ENCODE results near the gene STRN. TPM values are rescaled to one million over a fixed set of nuclear protein-coding genes. Genes with fewer than 3 reads are reported as not detected.
"Not testable (repeated sequence)": the region's sequence is repeated elsewhere in the genome, so short reads cannot be mapped to it uniquely, and the experiment has no call there.

Gene STRN
- total RNA-seq, 1 experiment from 2014 or later: 34.1 TPM

GRCh38 chr2:36936526-36936925 lies 29.8 kb downstream of the STRN start:
- H2AFZ ChIP-seq (ENCODE audit: low read length); H3K9ac ChIP-seq (ENCODE audit: low read length); DNase-seq; H4K20me1 ChIP-seq (ENCODE audit: insufficient read depth, low read depth, low read length); H3K9me2 ChIP-seq (replicated peaks; ENCODE audit: insufficient read depth, low read length); H3K9me3 ChIP-seq (ENCODE audit: low read length); H3K27me3 ChIP-seq (ENCODE audit: low read length); H3K27ac ChIP-seq (ENCODE audit: low read length); H3K36me3 ChIP-seq (ENCODE audit: insufficient read depth, low read length); H3K4me1 ChIP-seq (ENCODE audit: low read length); H3K4me3 ChIP-seq (ENCODE audit: low read length); H3K4me2 ChIP-seq (ENCODE audit: low read depth, low read length, poor library complexity, severe bottlenecking): not testable (repeated sequence)
- H3K79me2 ChIP-seq (ENCODE audit: low read length): peaks cover 93% of the 10 kb centered on the region

DNA sequence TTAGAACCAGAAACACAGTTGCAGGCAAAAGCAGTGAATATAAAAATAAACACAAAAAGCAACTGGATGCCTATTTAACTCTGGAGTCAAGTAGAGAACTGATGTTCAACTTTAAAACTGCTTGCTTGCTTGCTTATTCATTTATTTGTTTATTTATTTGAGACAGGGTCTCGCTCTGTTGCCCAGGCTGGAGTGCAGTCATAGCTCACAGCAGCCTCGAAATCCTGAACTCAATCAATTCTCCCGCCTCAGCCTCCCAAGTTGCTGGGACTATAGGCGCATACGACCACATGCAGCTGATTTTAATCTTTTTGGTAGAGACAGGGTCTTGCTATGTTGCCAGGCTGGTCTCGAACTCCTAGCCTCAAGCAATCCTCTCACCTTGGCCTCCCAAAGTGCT lies 34.6 kb downstream of the STRN start:
- not testable (repeated sequence) for H3K9ac ChIP-seq (ENCODE audit: low read length); H3K27me3 ChIP-seq (ENCODE audit: low read length); H3K9me2 ChIP-seq (replicated peaks; ENCODE audit: insufficient read depth, low read length); H3K4me3 ChIP-seq (ENCODE audit: low read length); DNase-seq; H3K4me2 ChIP-seq (ENCODE audit: low read depth, low read length, poor library complexity, severe bottlenecking); H3K36me3 ChIP-seq (ENCODE audit: insufficient read depth, low read length); H3K9me3 ChIP-seq (ENCODE audit: low read length); H4K20me1 ChIP-seq (ENCODE audit: insufficient read depth, low read depth, low read length); H2AFZ ChIP-seq (ENCODE audit: low read length); H3K27ac ChIP-seq (ENCODE audit: low read length)
- peaks cover 77% of the 10 kb centered on the region for H3K79me2 ChIP-seq (ENCODE audit: low read length)
- H3K4me1 ChIP-seq (ENCODE audit: low read length): peaks cover 15% of the 10 kb centered on the region

- H3K4me2 ChIP-seq (ENCODE audit: low read depth, low read length, poor library complexity, severe bottlenecking); H3K4me3 ChIP-seq (ENCODE audit: low read length); H3K27me3 ChIP-seq (ENCODE audit: low read length); H3K27ac ChIP-seq (ENCODE audit: low read length); H2AFZ ChIP-seq (ENCODE audit: low read length); H3K9ac ChIP-seq (ENCODE audit: low read length); H3K36me3 ChIP-seq (ENCODE audit: insufficient read depth, low read length); DNase-seq; H3K9me2 ChIP-seq (replicated peaks; ENCODE audit: insufficient read depth, low read length); H4K20me1 ChIP-seq (ENCODE audit: insufficient read depth, low read depth, low read length); H3K9me3 ChIP-seq (ENCODE audit: low read length): not testable (repeated sequence)
- Histone ChIP-seq H3K79me2 (ENCODE audit: low read length) (peaks cover 77% of the 10 kb centered on the region), H3K4me1 (ENCODE audit: low read length) (peaks cover 20% of the 10 kb centered on the region)
Measured at GRCh38 chr2:36930787-36931410, 35.4 kb downstream of the STRN start.

GRCh38 chr2:36926175-36927132 lies 39.9 kb downstream of the STRN start:
- H3K27ac ChIP-seq (ENCODE audit: low read length); DNase-seq; H2AFZ ChIP-seq (ENCODE audit: low read length); H3K9ac ChIP-seq (ENCODE audit: low read length); H3K27me3 ChIP-seq (ENCODE audit: low read length); H3K9me2 ChIP-seq (replicated peaks; ENCODE audit: insufficient read depth, low read length); H3K36me3 ChIP-seq (ENCODE audit: insufficient read depth, low read length); H3K4me3 ChIP-seq (ENCODE audit: low read length); H3K9me3 ChIP-seq (ENCODE audit: low read length); H4K20me1 ChIP-seq (ENCODE audit: insufficient read depth, low read depth, low read length): not testable (repeated sequence)
- Histone ChIP-seq H3K4me2 (ENCODE audit: low read depth, low read length, poor library complexity, severe bottlenecking) (peak overlapping the region; percentile 35), H3K79me2 (ENCODE audit: low read length) (peaks cover 39% of the 10 kb centered on the region), H3K4me1 (ENCODE audit: low read length) (peaks cover 20% of the 10 kb centered on the region)

DNA sequence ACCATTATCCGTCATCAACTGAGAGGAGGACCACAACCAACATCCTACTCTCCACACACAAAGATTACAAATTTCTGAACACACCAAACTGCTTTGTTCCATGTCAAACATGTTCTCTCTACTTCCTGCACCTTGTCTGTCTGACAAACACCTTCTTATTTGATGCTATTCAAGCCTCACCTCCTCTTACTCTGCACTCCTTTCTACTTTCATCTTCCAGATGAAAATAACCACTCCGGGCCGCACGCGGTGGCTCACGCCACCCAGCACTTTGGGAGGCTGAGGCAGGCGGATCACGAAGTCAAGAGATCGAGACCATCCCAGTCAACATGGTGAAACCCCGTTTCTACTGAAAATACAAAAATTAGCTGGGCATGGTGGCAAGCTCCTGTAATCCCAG lies 43.7 kb downstream of the STRN start:
- Histone ChIP-seq H3K79me2 (ENCODE audit: low read length) (peaks cover 43% of the 10 kb centered on the region), H3K4me1 (ENCODE audit: low read length) (peaks cover 30% of the 10 kb centered on the region)
- not testable (repeated sequence) for H3K9me3 ChIP-seq (ENCODE audit: low read length); H3K27ac ChIP-seq (ENCODE audit: low read length); DNase-seq; H3K27me3 ChIP-seq (ENCODE audit: low read length); H3K9me2 ChIP-seq (replicated peaks; ENCODE audit: insufficient read depth, low read length); H3K9ac ChIP-seq (ENCODE audit: low read length); H2AFZ ChIP-seq (ENCODE audit: low read length); H3K4me3 ChIP-seq (ENCODE audit: low read length); H3K36me3 ChIP-seq (ENCODE audit: insufficient read depth, low read length); H3K4me2 ChIP-seq (ENCODE audit: low read depth, low read length, poor library complexity, severe bottlenecking); H4K20me1 ChIP-seq (ENCODE audit: insufficient read depth, low read depth, low read length)

- no peak overlapping the region for H3K27ac ChIP-seq (ENCODE audit: low read length)
- peaks cover 48% of the 10 kb centered on the region for H3K79me2 ChIP-seq (ENCODE audit: low read length)
- no peak overlapping the region for H3K4me2 ChIP-seq (ENCODE audit: low read depth, low read length, poor library complexity, severe bottlenecking)
- H2AFZ ChIP-seq (ENCODE audit: low read length): no peak overlapping the region
- no peaks in the 10 kb centered on the region for H3K9me2 ChIP-seq (replicated peaks; ENCODE audit: insufficient read depth, low read length)
- no peak overlapping the region for H3K9ac ChIP-seq (ENCODE audit: low read length)
- H3K9me3 ChIP-seq (ENCODE audit: low read length): no peaks in the 10 kb centered on the region
- no peaks in the 10 kb centered on the region for H3K36me3 ChIP-seq (ENCODE audit: insufficient read depth, low read length)
- H4K20me1 ChIP-seq (ENCODE audit: insufficient read depth, low read depth, low read length): no peaks in the 10 kb centered on the region
- H3K4me3 ChIP-seq (ENCODE audit: low read length): no peak overlapping the region
- H3K4me1 ChIP-seq (ENCODE audit: low read length): peaks cover 33% of the 10 kb centered on the region
- no peaks in the 10 kb centered on the region for H3K27me3 ChIP-seq (ENCODE audit: low read length)
- no peak for DNase-seq
Measured at GRCh38 chr2:36921984-36922383, 44.4 kb downstream of the STRN start.

DNA sequence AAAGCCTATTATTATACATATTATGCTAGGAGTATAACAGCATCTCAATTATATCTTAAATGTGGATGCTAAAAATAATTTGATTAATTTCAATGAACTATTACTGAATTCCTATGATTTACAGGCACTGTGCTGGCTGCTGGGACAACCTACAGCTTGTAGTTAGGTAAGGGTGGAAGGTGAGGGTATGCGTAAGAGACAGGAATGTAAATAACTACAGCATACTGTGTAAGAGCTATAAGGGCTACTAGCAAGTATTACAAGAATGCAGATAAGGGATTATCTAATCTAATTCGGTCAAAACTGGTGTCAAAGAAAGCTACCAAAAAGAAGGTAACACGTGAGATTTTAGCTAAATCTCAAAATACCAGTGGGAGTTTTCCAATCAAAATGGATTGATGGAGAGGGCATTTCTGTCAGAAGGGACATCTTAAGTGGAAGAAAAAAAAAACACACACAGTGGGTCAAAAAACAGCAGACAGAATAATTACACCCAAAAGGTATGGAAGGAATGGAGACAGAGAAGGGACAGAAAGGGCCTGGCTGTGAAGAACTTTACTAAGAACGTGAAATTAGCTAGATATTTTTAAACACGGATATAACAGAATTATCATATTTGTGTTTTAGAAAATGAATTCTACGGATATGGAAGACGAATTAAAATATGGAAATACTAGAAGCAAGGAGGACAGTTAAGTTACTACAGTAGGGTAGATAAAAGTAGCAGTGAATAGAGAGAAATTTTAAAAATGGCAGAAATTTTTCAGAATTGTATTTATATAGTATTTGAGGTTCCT lies 47.1 kb downstream of the STRN start:
- no peaks in the 10 kb centered on the region for H3K9me3 ChIP-seq (ENCODE audit: low read length)
- H2AFZ ChIP-seq (ENCODE audit: low read length): no peak overlapping the region
- H3K36me3 ChIP-seq (ENCODE audit: insufficient read depth, low read length): peaks cover 4% of the 10 kb centered on the region; the same call in 1 of the 2 replicates
- no peaks in the 10 kb centered on the region for H3K27me3 ChIP-seq (ENCODE audit: low read length)
- no peak overlapping the region for H3K4me2 ChIP-seq (ENCODE audit: low read depth, low read length, poor library complexity, severe bottlenecking)
- H4K20me1 ChIP-seq (ENCODE audit: insufficient read depth, low read depth, low read length): no peaks in the 10 kb centered on the region
- H3K9me2 ChIP-seq (replicated peaks; ENCODE audit: insufficient read depth, low read length): no peaks in the 10 kb centered on the region
- H3K79me2 ChIP-seq (ENCODE audit: low read length): peaks cover 48% of the 10 kb centered on the region
- no peak overlapping the region for H3K4me3 ChIP-seq (ENCODE audit: low read length)
- no peak overlapping the region for H3K9ac ChIP-seq (ENCODE audit: low read length)
- 0 out of 2 replicates have a peak overlapping the region, but pooled peaks have one; percentile 11 for H3K27ac ChIP-seq (ENCODE audit: low read length)
- peaks cover 33% of the 10 kb centered on the region for H3K4me1 ChIP-seq (ENCODE audit: low read length)
- no peak for DNase-seq

- no peaks in the 10 kb centered on the region for H3K27me3 ChIP-seq (ENCODE audit: low read length)
- no peaks in the 10 kb centered on the region for H3K9me3 ChIP-seq (ENCODE audit: low read length)
- no peak overlapping the region for H2AFZ ChIP-seq (ENCODE audit: low read length)
- H3K27ac ChIP-seq (ENCODE audit: low read length): peak overlapping the region; percentile 11; the same call in 1 of the 2 replicates
- peaks cover 52% of the 10 kb centered on the region for H3K79me2 ChIP-seq (ENCODE audit: low read length)
- DNase-seq: peak; percentile 52
- no peak overlapping the region for H3K4me2 ChIP-seq (ENCODE audit: low read depth, low read length, poor library complexity, severe bottlenecking)
- peaks cover 33% of the 10 kb centered on the region for H3K4me1 ChIP-seq (ENCODE audit: low read length)
- H3K9ac ChIP-seq (ENCODE audit: low read length): no peak overlapping the region
- H3K9me2 ChIP-seq (replicated peaks; ENCODE audit: insufficient read depth, low read length): no peaks in the 10 kb centered on the region
- peaks cover 4% of the 10 kb centered on the region; the same call in 1 of the 2 replicates for H3K36me3 ChIP-seq (ENCODE audit: insufficient read depth, low read length)
- H3K4me3 ChIP-seq (ENCODE audit: low read length): no peak overlapping the region
- no peaks in the 10 kb centered on the region for H4K20me1 ChIP-seq (ENCODE audit: insufficient read depth, low read depth, low read length)
Measured at GRCh38 chr2:36918307-36918706, 48.0 kb downstream of the STRN start.
